22Rv1 (cell line): ENCODE results near the gene PTPRG.

Experiments
- H3K27ac ChIP-seq: fragments of 450-650 bp; 2 replicates; pipeline ENCODE4 v1.5.1; 2017
- ZFX ChIP-seq: fragments of 450-650 bp; IDR thresholded peaks from 2 replicates; pipeline ENCODE4 v1.6.1; 2017; ENCODE audit warnings: antibody characterized with exemption, borderline replicate concordance
- TF ChIP-seq, protein P1 (sequence below): fragments of 450-650 bp; IDR thresholded peaks from 2 replicates; pipeline ENCODE4 v1.5.1; 2017; ENCODE audit warnings: mild to moderate bottlenecking

Gene PTPRG

DNA sequence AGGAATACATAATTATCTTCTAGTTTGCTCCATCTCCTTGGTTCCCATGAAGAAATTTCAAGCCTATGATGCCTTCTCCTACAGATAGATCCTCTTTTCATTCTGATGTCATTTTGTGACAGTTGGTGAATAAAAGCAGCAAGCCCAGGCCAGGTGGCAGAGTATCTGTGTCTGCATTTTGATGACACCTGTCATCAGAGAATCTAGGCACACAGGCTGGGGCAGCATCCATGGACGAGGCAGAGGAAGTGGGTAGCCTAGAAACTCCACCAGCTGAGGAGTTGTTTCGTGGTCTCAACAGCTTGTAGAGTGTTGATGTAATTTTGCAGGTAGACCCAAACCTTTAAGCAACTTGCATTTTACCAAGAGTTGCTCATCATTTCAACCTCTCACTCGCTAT is 542.2 kb downstream of the PTPRG start:
- TF ChIP-seq, protein P1, sequence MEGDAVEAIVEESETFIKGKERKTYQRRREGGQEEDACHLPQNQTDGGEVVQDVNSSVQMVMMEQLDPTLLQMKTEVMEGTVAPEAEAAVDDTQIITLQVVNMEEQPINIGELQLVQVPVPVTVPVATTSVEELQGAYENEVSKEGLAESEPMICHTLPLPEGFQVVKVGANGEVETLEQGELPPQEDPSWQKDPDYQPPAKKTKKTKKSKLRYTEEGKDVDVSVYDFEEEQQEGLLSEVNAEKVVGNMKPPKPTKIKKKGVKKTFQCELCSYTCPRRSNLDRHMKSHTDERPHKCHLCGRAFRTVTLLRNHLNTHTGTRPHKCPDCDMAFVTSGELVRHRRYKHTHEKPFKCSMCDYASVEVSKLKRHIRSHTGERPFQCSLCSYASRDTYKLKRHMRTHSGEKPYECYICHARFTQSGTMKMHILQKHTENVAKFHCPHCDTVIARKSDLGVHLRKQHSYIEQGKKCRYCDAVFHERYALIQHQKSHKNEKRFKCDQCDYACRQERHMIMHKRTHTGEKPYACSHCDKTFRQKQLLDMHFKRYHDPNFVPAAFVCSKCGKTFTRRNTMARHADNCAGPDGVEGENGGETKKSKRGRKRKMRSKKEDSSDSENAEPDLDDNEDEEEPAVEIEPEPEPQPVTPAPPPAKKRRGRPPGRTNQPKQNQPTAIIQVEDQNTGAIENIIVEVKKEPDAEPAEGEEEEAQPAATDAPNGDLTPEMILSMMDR: no peak
- TF ChIP-seq ZFX: no peak

DNA sequence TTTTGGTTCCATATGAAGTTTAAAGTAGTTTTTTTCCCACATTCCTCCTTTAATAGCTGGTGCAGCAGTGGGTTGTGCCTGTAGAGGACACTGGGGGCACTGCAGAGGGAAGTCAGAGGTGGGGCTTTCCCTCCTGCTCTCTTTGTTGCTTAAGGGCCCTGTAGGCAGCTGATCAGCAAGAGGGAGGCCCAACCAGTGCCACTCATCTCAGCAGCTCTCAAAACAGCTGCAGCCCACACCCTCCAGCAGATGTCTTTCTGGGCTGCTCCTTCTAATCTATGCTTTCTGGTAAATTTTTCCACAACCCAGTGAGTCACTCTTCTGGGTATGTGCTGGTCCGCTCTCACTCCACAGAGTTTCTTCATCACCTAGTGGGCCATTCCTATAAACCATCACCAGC is 548.2 kb downstream of the PTPRG start:
- H3K27ac ChIP-seq: no peak overlapping the region

More for the DNA sequence above, 542.2 kb downstream of the PTPRG start:
- H3K27ac ChIP-seq: no peak overlapping the region

DNA sequence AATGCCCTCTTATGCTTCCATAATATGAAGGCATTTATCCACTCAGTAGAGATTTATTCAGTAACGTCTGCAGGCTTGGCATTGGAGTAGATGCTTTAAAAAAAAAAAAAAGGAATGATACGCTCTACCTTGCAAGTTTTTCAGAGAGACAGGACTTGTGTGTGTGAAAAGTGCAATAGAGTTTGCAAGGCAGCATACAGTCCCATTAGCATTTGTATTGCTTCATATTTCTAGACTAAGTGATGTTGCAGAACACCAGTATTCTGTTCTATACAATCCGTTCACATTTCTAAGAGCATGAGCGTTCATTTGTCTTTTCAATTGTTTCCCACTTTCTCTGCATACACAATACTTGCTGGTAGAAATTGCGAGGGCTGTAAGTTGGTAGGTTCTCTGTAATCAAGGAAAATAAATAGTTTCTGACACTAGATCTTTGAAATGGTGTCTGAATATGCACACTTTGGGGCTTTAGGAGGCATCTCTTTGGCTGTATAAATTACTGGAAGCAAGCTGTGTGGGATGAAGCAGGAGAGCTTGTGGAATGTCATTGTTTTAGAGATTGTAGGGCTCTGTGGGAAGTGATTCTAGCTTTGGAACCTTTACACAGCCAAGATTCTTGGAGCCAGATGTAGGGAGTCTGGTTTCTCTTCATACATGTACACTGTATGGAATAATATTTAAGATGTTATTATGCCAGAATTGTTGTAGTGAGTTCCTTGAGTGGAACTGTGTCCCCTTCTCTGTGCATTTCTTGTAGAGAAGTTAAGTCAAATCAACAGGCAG is 549.3 kb downstream of the PTPRG start:
- TF ChIP-seq, protein P1: no peak
- no peak for TF ChIP-seq ZFX
- H3K27ac ChIP-seq: no peak overlapping the region

More for the DNA sequence above, 548.2 kb downstream of the PTPRG start:
- no peak for TF ChIP-seq ZFX
- TF ChIP-seq, protein P1: no peak

DNA sequence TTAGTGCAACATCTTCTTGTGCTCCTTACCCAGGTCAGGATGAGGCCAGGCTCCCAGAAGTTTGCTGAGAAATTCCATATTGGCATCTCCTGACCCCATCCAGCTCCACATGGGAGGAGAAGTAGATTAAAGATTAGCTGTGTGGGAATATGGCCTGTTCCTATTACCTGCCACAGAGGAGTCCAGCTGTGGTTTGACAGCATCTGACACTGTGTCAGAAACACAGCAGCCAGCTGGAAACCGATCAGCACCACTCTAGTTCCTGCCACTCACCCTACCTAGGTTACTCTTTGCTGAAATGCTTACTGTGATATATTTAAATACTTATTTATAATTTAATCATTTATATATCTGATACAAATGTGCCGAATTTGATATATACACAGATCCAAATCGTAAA is 551.7 kb downstream of the PTPRG start:
- TF ChIP-seq, protein P1: no peak
- TF ChIP-seq ZFX: no peak

DNA sequence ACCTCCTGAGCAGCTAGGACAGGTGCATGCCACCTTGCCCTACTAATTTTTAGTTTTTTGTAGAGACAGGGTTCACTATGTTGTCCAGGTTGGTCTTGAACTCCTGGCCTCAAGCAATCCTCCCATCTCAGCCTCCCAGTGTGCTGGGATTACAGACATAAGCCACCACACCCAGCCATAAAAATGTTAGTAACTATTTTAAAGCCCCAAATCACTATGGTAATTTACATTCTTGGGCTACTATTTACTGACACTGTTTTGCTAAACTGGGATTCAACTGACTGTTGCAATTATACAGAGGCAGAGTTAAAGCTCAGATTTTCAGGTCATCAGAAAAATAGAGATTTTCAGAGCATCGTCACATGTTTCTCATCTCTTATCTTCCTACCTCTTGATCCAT is 553.4 kb downstream of the PTPRG start:
- no peak overlapping the region for H3K27ac ChIP-seq
- TF ChIP-seq, protein P1: no peak
- no peak for TF ChIP-seq ZFX

More for the DNA sequence above, 551.7 kb downstream of the PTPRG start:
- H3K27ac ChIP-seq: no peak overlapping the region

DNA sequence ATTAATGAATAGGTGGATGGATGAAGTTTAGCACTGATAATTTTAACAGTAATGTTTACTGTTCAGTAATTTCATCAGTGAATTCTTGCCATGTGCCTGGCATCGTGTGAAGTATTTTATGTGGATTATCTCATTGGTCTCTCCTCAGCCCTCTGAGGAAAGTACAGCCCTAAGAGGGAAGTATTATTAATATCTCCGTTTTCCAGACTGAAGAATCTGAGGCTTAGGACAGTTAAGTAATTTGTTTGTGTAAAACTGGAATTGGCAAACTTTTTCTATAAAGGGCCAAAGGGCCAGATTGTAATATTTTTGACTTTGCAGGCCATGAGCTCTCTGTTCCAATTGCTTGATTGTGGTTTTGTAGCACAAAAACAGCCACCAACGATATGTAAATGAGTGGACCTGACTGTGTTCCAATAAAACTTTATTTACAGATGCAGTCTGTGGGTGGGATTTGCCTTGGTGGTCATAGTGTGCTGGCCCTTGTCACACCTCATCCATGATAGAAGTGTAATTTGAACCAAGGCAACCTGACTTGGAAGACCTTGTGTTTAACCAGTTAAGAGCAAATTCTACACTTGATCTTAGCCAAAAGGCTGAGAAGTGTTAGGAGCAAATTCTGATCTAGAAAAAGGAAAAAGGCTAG is 556.7 kb downstream of the PTPRG start:
- no peak overlapping the region for H3K27ac ChIP-seq
- TF ChIP-seq, protein P1: no peak
- no peak for TF ChIP-seq ZFX

DNA sequence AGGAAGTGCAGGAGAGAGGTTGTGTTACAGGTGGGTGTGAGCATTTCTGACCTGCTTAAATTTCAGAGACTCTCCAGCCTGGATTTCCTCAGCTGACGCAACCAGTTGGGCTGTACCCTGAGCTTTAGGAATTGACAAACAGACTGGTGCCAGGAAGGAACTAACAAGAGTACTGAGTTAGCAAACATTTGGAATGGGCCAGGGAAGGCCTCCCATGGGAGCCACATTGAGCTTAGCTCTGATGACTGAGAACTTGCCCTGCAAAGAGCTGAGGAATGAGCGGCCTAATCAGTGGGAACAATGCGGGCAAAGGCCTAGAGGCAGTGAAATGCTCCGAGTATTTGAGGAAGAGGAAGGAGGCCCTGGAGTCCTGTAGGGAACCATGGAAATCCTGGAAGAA is 557.8 kb downstream of the PTPRG start:
- TF ChIP-seq, protein P1: no peak
- TF ChIP-seq ZFX: no peak
- no peak overlapping the region for H3K27ac ChIP-seq
